GM23248 (cell line): ENCODE measurements around the gene ASIC2.

Experiments used
- EZH2 ChIP-seq: fragments of 200-600 bp; sonication (generic); IDR thresholded peaks from 2 replicates; pipeline ENCODE4 v1.6.1; 2018; ENCODE audit warnings: antibody characterized with exemption, mild to moderate bottlenecking; ENCODE audit not compliant: insufficient read depth, poor library complexity, severe bottlenecking
- EZH2phosphoT487 ChIP-seq: fragments of 200-600 bp; sonication (generic); IDR thresholded peaks from 2 replicates; pipeline ENCODE4 v1.6.1; 2018; ENCODE audit warnings: antibody characterized with exemption, moderate library complexity, mild to moderate bottlenecking, low read depth; ENCODE audit not compliant: insufficient read depth

DNA sequence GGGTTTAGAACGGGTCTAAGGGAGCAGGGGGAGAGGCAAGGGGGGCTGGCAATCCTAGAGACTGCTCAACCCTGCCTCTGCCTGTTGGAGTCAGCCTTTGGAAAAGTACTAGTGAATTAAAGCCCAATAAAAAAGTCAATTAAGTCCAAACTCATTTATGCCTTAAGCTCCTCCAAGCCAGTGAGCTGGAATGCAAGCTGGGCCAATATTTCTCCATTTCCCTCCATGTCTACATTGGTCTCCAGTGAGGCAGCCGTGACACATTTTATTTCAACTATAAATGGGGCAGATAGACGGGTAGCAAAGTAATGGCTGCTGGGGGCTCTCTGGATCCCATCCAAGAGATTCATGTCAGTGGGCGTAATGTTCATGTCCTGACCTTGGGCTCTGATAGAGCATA is 157.4 kb downstream of the ASIC2 start:
- TF ChIP-seq EZH2, result no peak
- no peak for TF ChIP-seq EZH2phosphoT487
